Left ventricle myocardium superior (tissue), 1 donor: ENCODE measurements around the gene METTL6. TPM values are rescaled to one million over a fixed set of nuclear protein-coding genes. Genes with fewer than 3 reads are reported as not detected.
"Not testable (repeated sequence)": the region's sequence is repeated elsewhere in the genome, so short reads cannot be mapped to it uniquely, and the experiment has no call there.

ENCODE experiments used
- ATAC-seq: fragments of 200-7000 bp; cut with Tn5 transposase; one replicate; pipeline ENCODE4 v1.9.1; 2020; ENCODE audit warnings: mild to moderate bottlenecking, moderate library complexity
- DNase-seq: peaks from one replicate; pipeline ENCODE4 v3.0.0-alpha.2; 2020
- intact Hi-C: fragments of 100-400 bp; cut with micrococcal nuclease; formaldehyde crosslinking; loops from one replicate; pipeline ENCODE4 v1.11.0; 2022
- long read RNA-seq: library from polyadenylated mRNA; unstranded; transcript quantifications from one replicate; pipeline ENCODE4 v2.0.0, GENCODE V29; 2021
- total RNA-seq: library from RNA; stranded (reverse); fragmentation: NEBNext Ultra II Directional; extraction: Animal tissue kit (Norgen Biotek cat#: 25700); gene quantifications from one replicate; pipeline ENCODE4 v1.2.1, GENCODE V29; 2021
- donor health status: DM: no; HTN: yes; CAD: no; lungs with severe emphysema.

The METTL6 gene, protein sequence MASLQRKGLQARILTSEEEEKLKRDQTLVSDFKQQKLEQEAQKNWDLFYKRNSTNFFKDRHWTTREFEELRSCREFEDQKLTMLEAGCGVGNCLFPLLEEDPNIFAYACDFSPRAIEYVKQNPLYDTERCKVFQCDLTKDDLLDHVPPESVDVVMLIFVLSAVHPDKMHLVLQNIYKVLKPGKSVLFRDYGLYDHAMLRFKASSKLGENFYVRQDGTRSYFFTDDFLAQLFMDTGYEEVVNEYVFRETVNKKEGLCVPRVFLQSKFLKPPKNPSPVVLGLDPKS
- 6.4 TPM for total RNA-seq
- long read RNA-seq, partial matches to known transcripts: 0 of 9 reads
- long read RNA-seq, other reads (novel, unspliced or antisense): 5 of 9 reads

DNA sequence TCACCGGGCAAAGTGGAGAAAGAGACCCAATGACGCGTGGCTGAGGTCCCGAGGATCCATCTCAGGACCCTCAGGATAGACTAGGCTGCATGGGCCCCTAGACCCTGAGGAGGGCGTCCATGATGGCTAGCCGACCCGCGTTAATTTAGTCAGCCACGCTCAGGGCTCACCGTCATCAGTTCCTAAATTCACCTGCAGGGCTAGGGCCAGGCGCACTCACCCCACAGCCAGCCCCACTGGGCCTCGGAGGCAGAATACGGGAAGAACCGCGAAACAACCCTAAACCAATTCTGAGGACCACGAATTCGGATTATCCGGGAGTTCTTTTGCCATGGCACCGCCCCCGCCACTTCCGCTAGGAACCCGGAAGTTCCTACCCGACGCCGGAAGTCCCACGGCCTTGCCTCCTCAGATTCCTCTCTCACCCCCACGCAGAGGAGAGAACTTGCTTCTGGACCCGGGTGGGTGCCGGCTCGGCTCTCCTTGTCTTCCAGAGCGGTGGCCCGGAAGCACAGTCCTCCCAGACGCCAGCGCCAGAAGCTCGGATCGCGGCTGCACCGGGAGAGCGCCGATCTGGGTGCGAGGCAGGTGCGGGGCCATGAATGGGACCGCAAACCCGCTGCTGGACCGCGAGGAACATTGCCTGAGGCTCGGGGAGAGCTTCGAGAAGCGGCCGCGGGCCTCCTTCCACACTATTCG lies at the start of gene METTL6, which contains the start of gene EAF1:
TSS of gene METTL6 (minus strand) at position 363 of the 699 bp plus-strand sequence. CDS start 1,033 bp downstream, outside the sequence.
TSS of gene EAF1 (plus strand) at position 417 of the 699 bp plus-strand sequence. CDS start at position 599, 182 bp downstream.
- DNase-seq: peak; percentile 91
- intact Hi-C loops: no loop called here
- ATAC-seq: peak; percentile 95

DNA sequence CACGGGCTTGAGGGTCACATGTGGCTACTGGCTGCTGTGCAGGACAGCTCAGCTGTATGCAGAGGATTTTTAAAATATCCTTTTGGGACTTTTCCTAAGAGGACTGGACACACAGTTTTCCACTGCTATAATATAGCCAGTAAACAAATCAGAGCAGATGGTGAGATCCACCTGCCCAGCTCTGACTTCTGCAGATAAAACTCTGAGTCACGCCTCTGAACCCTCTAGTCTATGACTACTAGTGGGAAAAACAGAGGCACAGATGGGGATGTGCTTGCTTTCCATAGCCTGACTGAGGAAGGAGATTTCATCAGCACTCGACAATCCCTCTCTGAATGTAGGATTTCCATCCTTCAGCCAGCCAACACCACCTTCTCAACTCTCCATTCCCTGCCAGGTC lies 49.0 kb upstream of the METTL6 start:
- ATAC-seq (peak; percentile 49), DNase-seq (no peak)
- intact Hi-C loops: no loop called here

DNA sequence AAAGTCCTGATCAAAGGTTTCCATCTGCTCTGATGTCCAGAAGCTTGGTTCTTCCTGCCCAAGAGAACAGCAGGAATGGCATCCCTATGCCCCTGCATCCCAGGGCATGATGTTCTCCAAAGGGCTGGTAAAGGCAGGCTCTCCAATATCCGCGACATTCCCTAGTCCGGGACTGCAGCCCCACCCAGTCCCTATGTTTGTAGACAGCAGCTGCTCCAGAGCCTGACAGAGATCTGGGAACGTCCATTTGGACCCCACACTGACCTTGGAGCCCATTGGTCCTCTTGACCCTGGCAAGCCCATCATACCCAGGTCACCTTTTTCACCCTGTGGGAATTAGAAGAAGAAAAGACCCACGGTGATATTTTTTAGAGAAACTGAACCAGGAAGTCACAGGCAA lies 47.8 kb upstream of the METTL6 start:
- intact Hi-C loops: no loop called here
- no peak for ATAC-seq

DNA sequence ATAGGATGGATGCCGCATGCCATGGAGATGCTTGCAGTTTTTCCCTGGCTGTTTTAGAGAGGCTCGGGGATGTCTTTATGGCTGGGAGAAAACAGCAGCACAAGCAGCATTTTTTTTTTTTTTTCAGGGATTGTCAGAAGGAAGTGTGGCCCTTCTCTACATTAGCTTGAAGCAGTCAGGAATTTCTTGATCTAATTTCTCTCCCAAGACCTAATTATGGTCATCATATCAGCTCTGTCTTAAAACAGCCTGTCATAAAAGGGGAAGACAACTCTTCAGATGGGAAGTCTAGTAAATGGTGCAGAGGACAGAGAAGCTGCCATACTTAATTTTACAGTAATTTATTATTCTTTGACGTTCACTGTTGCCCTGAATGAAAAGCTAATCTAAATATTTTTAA lies 44.5 kb upstream of the METTL6 start:
- no peak for DNase-seq
- intact Hi-C loops: no loop called here
- no peak for ATAC-seq

More for the DNA sequence above, 47.8 kb upstream of the METTL6 start:
- no peak for DNase-seq

DNA sequence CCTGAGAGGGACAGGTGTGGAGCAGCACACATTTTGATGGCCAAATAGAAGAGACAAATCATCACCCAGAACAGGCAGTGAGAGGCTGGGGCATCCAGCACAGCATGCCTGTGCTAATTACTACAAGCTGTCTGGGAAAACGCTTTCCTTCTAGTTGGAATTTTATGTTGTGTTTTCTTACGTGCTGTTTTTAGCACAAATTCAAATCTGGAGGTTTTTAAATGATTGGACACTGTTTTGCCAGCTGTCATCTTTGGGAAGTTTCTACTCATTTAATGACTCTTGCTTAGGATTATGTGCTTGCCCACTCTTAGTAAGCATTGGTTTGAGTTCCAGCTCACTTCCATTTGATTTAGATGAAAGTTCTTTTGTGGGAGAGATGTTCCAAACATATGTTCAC lies 43.5 kb upstream of the METTL6 start:
- ATAC-seq (no peak), DNase-seq (no peak)
- intact Hi-C loops: no loop called here

DNA sequence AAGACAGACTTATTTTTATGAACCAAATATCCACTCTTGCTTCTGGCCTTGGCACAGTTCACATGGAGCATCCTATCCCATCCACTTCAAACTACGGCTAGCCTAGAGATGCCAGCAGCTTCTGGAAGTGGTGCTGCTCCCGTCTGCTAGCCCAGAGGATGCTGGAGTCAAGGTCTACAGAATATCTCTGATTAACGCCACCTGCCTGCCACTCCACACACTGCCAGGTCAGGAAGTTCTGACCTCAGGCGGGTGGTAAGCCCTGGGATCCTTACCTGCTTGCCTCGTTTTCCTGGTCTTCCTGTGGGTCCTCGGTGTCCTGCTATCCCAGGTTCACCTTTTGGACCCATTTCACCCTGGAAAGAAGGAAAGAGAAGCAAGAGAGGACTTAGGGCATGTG lies 42.9 kb upstream of the METTL6 start:
- ATAC-seq (no peak), DNase-seq (no peak)
- intact Hi-C loops: no loop called here

DNA sequence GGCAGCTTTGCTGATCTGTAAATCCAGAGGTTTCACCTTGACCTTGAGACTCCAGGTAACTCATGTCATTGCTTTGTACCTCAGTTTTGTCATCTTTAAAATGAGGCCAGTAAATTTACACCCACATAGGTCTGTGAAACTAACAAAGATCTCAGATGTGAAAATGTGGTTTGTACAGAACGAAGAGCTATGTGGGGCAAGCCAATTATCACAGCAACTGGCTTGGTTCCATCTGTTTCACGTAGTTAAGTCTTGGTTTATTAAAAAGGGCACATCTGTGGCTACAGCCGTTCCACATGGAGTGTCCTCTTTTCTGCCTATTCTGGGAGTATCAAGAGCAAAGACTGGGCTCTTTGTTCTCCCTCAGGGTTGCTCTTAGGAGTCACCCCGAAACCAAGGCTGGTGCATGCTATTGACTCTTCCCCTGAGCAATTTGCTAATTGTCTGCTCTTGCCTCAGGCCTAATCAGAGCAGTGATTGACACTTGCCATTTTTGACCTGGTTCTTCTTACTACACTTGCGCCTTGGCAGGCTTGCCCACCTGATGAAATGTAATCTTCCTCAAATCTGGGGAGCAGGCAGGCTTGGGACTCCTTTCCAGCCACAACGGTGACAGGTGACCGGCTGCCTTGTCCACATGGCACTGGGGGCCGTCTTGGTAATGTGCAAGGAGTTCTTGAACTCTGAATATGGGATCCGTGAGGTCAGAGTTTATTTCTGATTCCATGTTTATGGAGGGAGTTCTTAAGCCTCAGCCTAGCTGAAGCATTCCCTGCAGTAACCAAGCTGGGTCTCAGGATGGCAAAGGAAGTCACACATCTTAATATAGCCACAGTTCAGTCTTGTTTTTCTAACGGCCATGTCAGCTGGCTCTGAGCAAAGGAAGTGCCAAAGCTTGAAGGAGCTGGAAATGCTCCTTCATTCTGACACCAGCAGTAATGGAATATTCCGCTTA lies 40.2 kb upstream of the METTL6 start:
- ATAC-seq: no peak
- DNase-seq: no peak

DNA sequence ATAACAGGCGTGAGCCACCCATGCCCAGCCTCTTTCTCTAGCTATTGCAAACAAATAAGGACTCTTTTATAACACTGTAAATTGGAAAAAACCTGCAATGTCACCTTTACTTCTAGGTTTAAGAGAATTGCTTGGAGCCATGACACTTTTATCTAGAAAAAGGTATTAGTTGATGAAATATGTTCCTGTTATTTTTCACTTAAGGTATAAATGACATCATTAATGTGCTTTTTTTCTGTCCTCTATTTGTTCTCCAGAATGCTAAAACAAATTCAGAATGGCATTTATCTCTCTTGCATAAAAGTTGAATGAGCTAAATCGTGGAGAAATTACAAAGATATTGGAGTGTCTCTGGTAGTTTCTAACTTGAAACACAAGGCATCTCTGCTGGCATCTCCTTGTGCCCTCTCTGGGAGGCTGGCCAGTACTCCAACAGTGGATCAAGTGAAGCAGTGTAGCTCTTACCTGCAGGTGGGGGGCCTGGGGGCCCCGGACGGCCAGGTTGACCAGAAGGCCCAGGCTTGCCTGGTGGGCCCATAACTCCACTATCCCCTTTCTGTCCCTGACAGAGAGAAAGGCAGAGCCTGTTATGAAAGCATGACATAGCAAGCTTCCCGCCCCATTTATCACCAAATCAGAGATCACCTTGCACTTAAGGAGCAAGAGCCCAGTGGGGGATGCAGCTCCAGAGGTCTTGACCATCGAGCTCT lies 38.7 kb upstream of the METTL6 start:
- DNase-seq (no peak), ATAC-seq (no peak)
- intact Hi-C loops: no loop called here

More for the DNA sequence above, 40.2 kb upstream of the METTL6 start:
- intact Hi-C loops: no loop called here

DNA sequence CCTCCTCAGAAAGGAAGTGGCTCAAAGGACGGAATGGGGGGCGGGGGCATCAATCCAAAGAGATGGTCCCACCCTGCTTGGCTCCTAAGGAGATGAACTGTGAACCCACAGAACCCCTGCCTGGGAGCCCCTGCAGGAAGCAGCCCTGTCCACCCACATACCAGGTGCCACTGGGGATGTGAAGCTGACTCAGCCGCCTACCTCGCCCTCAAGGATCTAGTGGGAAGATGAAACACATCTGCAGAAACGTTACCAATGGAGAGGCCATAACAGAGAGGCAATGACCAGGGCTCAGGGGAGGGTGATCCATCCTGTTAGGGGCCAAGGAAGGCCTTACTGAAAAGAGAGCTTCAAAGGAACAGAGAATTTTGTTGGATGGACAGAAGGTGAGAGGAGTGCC lies 35.1 kb upstream of the METTL6 start:
- DNase-seq: no peak
- ATAC-seq: no peak
- intact Hi-C loops: no loop called here

DNA sequence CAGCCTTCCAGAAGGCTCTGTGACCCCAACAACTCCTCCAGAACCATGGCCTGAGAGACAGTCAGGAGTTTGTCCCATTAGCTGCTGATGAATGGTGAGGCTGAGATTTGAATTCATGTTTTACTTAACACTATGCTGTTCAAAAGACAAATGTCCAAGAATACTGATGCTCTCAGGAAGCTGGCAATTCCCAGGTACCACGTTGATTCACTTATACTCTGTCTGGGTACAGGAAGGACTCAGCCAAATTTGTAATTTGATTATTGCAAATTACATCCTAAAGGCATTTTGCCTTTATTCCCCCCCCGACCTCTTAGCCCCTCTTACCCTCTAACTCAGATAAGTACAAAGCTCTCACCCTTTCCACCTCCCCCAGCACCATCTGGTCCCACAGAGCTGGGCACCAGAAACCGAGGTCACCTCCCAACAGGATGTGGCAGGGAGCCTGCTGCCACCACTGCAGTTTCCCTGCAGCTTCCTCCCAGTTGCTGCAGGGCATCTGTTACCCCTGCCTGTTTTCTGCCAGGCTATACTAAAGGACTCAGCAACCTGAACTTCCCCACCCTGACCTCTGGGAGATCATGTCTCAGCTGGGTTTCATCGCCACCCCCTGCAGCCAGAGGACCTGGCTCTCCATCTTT lies 33.7 kb upstream of the METTL6 start:
- ATAC-seq (no peak), DNase-seq (no peak)
- intact Hi-C loops: no loop called here

DNA sequence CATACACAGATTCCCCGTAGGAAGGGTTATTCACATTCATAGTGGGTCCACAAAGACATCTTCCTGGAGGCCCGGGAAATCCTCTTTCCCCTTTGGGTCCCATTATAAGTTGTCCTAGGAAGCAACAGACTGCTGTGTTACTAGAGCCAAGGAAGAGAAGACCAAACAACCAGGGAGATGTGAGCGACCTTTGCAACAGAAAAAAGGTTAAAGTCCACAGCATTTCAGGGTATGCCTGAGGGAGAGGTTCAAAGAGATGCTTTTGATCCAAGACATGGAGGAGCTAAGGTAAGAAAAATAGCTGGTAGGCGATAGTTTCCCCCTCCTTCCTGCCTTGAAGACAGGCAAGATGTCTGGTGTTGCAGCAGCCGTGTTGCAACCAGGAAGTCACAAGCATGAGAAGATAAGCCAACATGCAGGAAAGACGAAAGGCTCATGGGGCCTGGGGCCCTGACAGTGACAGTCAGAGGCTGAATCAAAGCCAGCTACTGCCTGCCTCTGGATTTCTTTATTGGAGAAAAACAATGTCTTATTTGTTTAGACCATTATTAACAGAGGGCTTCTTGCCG lies 31.0 kb upstream of the METTL6 start:
- intact Hi-C loops: no loop called here
- ATAC-seq (no peak), DNase-seq (no peak)

DNA sequence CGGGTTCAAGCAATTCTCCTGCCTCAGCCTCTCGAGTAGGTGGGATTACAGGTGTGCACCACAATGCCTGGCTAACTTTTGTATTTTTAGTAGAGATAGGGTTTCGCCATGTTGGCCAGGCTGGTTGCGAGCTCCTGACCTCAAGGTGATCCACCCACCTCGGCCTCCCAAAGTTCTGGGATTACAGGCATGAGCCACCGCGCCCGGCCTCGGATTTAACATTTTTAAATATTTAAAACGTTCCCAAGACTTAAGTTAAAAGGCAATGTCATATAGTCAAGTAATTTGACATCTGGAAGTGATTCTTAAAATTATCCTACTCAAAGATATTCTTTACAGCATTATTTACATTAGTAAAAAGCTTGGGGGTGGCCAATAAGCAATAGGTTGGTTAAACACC lies 29.6 kb upstream of the METTL6 start:
- DNase-seq: not testable (repeated sequence)

DNA sequence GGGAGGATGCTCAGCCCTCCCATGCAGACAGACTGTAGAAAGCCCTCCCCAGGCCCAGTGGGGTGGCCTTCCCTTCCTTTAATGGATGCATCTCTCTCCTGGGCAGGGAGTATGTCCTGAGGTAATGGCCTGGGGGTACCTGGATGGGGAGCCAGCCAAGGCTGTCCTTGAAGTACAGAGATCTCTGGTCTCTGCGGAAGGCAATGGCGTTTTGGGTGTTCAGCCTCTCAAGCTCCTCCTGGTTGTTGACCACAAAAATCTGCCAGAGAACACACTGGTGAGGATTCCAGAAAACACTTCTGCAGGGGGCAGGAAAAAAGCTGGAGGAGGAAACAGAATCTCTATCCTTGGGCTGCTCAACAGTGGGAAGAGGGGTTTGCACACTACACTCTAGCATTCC lies 29.0 kb upstream of the METTL6 start:
- intact Hi-C loops: no loop called here
- ATAC-seq (no peak), DNase-seq (no peak)

More for the DNA sequence above, 29.6 kb upstream of the METTL6 start:
- ATAC-seq, intact Hi-C loops: not testable (repeated sequence)

DNA sequence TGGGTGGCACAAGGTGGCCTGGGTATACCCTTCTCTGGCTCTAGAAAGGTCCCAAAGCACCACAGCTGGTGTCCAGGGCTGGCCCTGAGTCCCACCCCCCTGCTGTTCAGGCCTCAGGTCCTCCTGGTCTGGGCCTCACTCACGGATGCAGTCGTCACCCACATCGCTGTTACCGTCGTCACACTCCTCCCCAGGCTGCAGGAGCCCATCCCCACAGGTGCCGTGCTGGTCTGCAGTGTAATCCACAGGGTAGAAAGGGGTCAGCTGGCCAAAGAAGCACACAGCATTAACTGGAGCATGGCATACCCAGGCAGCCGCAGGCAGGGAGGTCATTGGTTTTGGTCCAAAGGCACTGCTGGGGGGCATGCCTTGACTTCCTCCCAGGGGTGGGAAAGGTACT lies 28.4 kb upstream of the METTL6 start:
- intact Hi-C loops: no loop called here
- ATAC-seq: no peak
- no peak for DNase-seq

DNA sequence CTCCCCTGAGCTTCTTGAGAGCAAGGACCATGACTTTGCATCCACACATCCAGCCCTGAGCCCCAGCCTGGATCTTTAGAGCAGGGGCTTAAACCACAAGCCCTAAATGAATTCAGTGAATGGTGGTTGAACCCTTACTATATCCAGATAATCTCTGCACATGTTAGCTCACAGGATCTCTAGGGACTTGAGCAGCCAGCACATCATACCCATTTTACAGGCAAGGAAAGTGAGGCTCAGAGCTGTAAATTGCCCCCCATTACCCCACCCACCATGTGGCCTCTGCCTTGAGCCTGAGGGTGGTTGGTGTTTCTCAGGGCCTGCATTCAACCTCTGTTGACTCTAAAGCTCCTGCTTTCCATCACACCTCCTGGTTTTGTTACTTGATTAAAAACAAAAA lies 27.6 kb upstream of the METTL6 start:
- no peak for DNase-seq
- intact Hi-C loops: no loop called here
- no peak for ATAC-seq

DNA sequence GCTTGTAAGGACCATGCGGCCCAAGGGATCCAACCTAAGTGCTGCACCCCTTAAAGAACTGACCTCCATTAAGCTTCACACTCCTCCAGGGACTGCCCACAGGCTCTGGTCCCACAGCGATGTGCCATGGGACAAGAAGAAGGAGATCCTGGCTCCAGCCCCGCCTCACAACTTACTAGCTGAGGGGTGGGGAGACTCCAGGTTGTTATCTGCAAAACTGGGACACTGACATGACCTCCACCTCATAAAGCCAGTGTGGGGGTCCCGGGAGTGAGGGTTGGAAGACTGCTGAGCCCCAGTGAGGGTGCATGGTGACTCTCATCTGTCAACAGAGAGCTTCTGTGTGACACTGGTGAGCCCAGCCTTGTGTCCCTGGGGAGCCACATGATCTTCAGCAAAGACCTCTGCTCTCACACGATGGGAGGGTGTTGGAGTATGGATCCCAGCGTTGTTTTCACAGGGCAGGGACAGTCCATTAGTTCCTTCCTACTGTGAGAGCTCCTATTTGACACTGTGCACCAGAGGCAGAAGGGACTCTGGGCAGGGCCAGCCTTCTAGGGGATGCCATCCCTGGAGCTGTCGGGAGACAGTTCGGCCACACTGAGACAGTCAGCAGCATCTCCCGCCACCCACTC lies 26.8 kb upstream of the METTL6 start:
- DNase-seq (no peak), ATAC-seq (no peak)
- intact Hi-C loops: no loop called here

DNA sequence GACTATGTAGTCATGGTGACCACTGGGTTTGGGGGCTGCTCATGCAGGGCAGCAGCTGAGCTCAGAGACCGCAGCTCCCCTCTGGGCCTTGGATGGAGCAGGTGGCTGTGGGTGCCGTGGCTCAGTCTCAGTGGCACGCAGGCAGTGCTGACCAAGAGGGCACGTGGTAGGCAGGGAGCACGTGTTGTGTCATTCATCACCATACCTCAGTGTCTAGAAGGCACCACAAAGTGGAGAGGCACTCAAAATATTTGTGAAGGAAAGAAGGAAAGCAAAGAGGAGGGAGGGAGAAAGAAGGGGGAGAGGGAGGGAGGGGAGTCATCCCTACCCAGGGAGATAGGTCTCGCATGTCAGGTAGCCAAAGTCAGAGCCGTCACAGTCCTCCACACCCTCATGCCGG lies 26.2 kb upstream of the METTL6 start:
- intact Hi-C loops: no loop called here
- ATAC-seq: no peak
- DNase-seq: no peak

DNA sequence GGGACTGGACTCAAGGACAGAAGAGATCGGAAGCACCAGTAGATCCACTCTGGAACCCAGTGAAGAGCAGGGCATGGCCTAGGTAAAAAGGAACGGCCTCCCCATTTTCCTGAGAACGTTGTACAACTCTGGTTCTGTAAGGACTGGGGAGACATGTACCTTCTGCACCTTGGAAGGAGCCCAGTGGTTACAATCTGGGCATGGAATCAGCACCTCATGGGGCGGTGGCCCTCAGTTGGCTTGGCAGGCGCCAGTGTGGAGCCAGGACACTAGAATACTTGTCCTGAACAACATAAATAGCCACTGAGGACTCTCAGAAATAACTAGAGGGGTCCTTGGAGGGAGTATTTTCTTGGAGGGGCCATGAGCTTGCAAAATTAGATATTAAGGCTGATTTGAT lies 25.6 kb upstream of the METTL6 start:
- intact Hi-C loops: no loop called here
- ATAC-seq: no peak
- DNase-seq: no peak
